ENCODE measurements around the gene CTRL. TPM values are rescaled to one million over a fixed set of nuclear protein-coding genes. Genes with fewer than 3 reads are reported as not detected.

The CTRL gene
- polyA plus RNA-seq, 1 of the 3 experiments (the other 2 are of a cell fraction) = 1.9 TPM

DNA sequence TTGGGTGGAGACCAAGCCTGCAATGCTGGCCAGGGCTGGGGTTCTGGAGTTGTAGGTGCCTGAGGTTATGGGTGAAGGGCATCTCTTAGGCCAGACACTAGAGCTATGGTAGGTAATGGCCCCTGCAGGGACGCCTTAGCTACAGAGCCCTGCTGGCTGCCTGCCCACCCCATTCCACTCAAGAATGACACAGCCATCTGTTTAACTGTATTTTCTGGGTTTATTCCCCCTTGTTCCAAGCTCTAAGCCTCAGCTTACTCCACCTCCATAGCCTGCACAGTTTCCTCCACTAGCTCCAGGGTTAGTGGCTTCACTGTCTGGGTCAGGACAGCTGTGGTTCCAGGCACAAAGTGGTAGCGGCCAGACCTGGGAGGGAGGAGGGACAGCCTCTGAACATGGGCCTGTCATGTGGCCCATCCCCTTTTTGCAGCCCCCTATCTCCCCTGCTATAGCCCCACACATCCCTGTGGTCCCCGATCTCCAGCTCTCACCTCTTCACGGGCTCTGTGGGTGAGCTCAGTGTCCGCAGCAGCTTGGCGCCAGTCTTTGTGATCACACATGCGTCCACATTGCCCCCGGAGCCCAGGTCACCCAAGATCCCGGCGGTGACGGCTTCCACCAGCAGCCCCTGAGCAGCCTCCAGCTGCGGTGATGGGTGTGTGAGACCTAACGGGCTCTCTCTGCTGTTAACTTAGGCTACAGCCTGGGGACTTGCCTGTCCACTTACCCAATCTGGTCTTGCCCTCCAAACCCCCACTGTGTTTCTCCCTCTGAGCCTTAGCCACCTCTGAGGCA, 2.8 kb upstream of the CTRL start:
- Histone ChIP-seq H3K4me3 (ENCODE audit: low read depth in 2 of 2, low read length in 1 of 2) (peak overlapping the region; percentile 84 to 89), H3K9ac (peak overlapping the region; percentile 86)
- peak; percentile 54 for DNase-seq

DNA sequence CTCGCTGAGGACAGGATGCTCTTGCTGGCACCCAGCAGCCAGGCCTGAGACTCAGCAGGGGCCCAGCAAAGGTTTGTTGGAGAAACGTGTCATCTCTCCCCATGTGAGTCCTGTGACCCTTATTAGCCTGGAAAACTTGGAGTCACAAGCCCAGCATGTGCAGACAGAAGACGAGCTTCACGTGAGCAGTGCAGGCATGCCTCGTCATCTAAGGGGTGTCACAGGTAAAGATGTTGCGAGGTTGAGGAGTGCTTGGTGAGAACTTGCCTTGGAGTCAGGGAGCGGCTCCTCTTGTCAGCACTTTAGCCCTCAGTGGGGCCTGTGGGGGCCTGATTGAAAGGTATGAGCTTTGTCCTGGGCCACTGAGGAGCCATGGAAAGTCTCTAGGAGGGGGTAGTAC, 2.1 kb upstream of the CTRL start:
- Histone ChIP-seq H3K9ac (no peak overlapping the region), H4K20me1 (ENCODE audit: insufficient read depth) (peaks cover 2% of the 10 kb centered on the region), H3K4me2 (no peak overlapping the region), H3F3A (replicated peaks; ENCODE audit: insufficient read depth) (peaks cover 5% of the 10 kb centered on the region), H3K9me2 (no peaks in the 10 kb centered on the region), H3K27me3 (ENCODE audit: insufficient read depth) (no peaks in the 10 kb centered on the region), H3K9me3 (no peaks in the 10 kb centered on the region), H3K36me3 (replicated peaks in 1 of 2; ENCODE audit: control insufficient read depth in 1 of 2, insufficient read depth in 2 of 2, low read length in 1 of 2) (peaks cover 0 to 25% of the 10 kb centered on the region in 2 experiments), H3K4me3 (ENCODE audit: low read depth in 2 of 2, low read length in 1 of 2) (no peak overlapping the region), H3K27ac (ENCODE audit: low read depth in 2 of 2, low read length in 1 of 2) (no peak overlapping the region), H2AFZ (ENCODE audit: low read depth) (no peak overlapping the region), H3K4me1 (ENCODE audit: control insufficient read depth in 1 of 2, insufficient read depth in 2 of 2, low read depth in 1 of 2, low read length in 1 of 2) (peaks cover 11 to 24% of the 10 kb centered on the region in 2 experiments; a peak in 2 of 4 replicates), H3K79me2 (ENCODE audit: insufficient read depth) (peaks cover 19% of the 10 kb centered on the region)
- ChIA-PET CTCF (interaction anchor here (0.6 to 28.1 kb wide), 6 partner anchors 13 to 412 kb away, joined by 3 to 564 read pairs (median 7); partner anchors contain the start of genes EDC4, NRN1L and PSKH1), POLR2A (interaction anchor here (1.1 to 2.5 kb wide), 3 partner anchors 9 to 274 kb away, joined by 3 to 12 read pairs (median 4); partner anchors contain the start of genes ACD and NRN1L)
- DNase-seq = no peak
- TF ChIP-seq CHD2 (IDR thresholded peaks at IDR 0.05; ENCODE audit: low read length, partially characterized antibody) (no peak), POLR2AphosphoS5 (IDR thresholded peaks at IDR 0.05; ENCODE audit: low read depth, low read length) (no peak), SIN3A (IDR thresholded peaks at IDR 0.05; ENCODE audit: borderline replicate concordance, low read depth, low read length) (no peak), RFX5 (IDR thresholded peaks at IDR 0.05; ENCODE audit: low read length) (no peak), NFIC (IDR thresholded peaks at IDR 0.05; ENCODE audit: borderline replicate concordance) (no peak), GABPA (IDR thresholded peaks at IDR 0.05; ENCODE audit: low read depth) (no peak), NRF1 (IDR thresholded peaks at IDR 0.05; ENCODE audit: low read depth, low read length) (no peak), EP300 (IDR thresholded peaks at IDR 0.05; ENCODE audit: borderline replicate concordance in 1 of 2, low read depth in 1 of 2, low read length in 1 of 2) (no peak), MXI1 (IDR thresholded peaks at IDR 0.05; ENCODE audit: low read depth, low read length) (no peak), FOXJ3 (CRISPR knock-in tag; IDR thresholded peaks at IDR 0.05) (no peak)
- TF ChIP-seq, protein P1, sequence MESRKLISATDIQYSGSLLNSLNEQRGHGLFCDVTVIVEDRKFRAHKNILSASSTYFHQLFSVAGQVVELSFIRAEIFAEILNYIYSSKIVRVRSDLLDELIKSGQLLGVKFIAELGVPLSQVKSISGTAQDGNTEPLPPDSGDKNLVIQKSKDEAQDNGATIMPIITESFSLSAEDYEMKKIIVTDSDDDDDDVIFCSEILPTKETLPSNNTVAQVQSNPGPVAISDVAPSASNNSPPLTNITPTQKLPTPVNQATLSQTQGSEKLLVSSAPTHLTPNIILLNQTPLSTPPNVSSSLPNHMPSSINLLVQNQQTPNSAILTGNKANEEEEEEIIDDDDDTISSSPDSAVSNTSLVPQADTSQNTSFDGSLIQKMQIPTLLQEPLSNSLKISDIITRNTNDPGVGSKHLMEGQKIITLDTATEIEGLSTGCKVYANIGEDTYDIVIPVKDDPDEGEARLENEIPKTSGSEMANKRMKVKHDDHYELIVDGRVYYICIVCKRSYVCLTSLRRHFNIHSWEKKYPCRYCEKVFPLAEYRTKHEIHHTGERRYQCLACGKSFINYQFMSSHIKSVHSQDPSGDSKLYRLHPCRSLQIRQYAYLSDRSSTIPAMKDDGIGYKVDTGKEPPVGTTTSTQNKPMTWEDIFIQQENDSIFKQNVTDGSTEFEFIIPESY (IDR thresholded peaks at IDR 0.05; ENCODE audit: borderline replicate concordance, low read depth) = no peak
- TF ChIP-seq, protein P2, sequence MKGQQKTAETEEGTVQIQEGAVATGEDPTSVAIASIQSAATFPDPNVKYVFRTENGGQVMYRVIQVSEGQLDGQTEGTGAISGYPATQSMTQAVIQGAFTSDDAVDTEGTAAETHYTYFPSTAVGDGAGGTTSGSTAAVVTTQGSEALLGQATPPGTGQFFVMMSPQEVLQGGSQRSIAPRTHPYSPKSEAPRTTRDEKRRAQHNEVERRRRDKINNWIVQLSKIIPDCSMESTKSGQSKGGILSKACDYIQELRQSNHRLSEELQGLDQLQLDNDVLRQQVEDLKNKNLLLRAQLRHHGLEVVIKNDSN (IDR thresholded peaks at IDR 0.05; ENCODE audit: borderline replicate concordance, low read depth) = no peak
- 90% methylated on average over 6 of the region's 7 CpGs for WGBS (ENCODE audit: low lambda C conversion rate)

More for the DNA sequence above, 2.8 kb upstream of the CTRL start:
- Histone ChIP-seq H3K36me3 (replicated peaks in 1 of 2; ENCODE audit: control insufficient read depth in 1 of 2, insufficient read depth in 2 of 2, low read length in 1 of 2) (peaks cover 0 to 20% of the 10 kb centered on the region in 2 experiments), H3K9me3 (no peaks in the 10 kb centered on the region), H3K4me1 (ENCODE audit: control insufficient read depth in 1 of 2, insufficient read depth in 2 of 2, low read depth in 1 of 2, low read length in 1 of 2) (peaks cover 11 to 24% of the 10 kb centered on the region in 2 experiments; a peak in 2 of 4 replicates), H3K4me2 (peak overlapping the region; percentile 99), H3K27me3 (ENCODE audit: insufficient read depth) (no peaks in the 10 kb centered on the region), H3K9me2 (no peaks in the 10 kb centered on the region), H3K79me2 (ENCODE audit: insufficient read depth) (peaks cover 19% of the 10 kb centered on the region), H3F3A (replicated peaks; ENCODE audit: insufficient read depth) (peaks cover 8% of the 10 kb centered on the region), H2AFZ (ENCODE audit: low read depth) (peak overlapping the region; percentile 61; the same call in 1 of the 2 replicates), H3K27ac (ENCODE audit: low read depth in 2 of 2, low read length in 1 of 2) (peak overlapping the region in 1 of 2 experiments; percentile 64; a peak in 2 of 4 replicates), H4K20me1 (ENCODE audit: insufficient read depth) (no peaks in the 10 kb centered on the region)
- WGBS (ENCODE audit: low lambda C conversion rate) = 51% methylated on average over 5 of the region's 13 CpGs
- TF ChIP-seq POLR2AphosphoS5 (IDR thresholded peaks at IDR 0.05; ENCODE audit: low read depth, low read length) (peak; percentile 2; the same call in 1 of the 2 replicates), RFX5 (IDR thresholded peaks at IDR 0.05; ENCODE audit: low read length) (no peak)
- POLR2A ChIA-PET = interaction anchor here (1.0 to 2.5 kb wide), 7 partner anchors 8 to 274 kb away, joined by 3 to 12 read pairs (median 4); partner anchors contain the start of genes ACD, LCAT, NFATC3 and NRN1L
- CTCF ChIA-PET = interaction anchor here (0.7 to 28.1 kb wide), 9 partner anchors 14 to 413 kb away, joined by 3 to 564 read pairs (median 6); partner anchors contain the start of genes CENPT, EDC4, NRN1L and NUTF2

Data from SK-N-SH (cell line).